ENCODE data around the gene GOLIM4.

The GOLIM4 gene

GRCh38 chr3:167978486-167978885 lies 117.2 kb downstream of the GOLIM4 start:
- DNase-seq: no peak

- DNase-seq: no peak
Measured at GRCh38 chr3:167978071-167978470, 117.7 kb downstream of the GOLIM4 start.

DNA sequence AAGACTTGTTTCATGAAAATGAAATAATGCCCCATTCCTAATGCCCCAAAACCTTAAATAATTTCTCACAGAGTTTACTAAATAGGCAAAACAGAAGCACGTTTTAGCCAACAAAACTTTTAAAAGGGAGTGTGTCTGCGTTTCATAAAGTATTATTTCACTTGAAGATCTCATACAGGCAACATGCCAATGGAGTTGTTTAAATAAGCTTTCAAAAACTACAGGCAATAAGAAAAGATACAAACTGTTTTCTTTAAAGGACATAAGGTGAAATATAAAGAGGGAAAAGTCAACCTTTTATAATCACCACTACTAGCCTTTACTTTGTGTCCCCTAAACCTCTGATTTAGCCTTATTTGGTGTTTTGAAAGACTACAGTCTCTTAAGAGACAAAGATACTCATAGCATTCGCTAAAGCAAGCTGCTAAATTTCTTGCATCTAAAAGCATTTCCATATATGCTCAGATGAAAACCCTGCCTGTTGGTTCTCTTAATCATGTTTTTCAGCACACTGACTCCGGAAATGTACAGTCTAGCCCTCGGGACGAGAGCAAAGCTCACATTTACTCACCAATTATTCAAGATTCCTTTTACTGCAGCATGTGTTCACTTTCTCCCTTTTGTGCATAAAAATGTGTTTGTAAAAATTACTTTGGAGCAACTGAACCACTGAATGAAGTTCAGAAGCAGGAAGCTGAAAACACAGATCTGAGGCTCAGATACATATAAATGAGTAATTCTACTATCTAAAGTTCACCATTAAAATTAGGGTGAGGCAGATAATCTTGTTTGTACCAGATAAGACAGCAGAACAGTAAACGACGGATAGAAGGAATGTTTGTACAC lies 119.0 kb downstream of the GOLIM4 start:
- DNase-seq: no peak

GRCh38 chr3:167973901-167974300 lies 121.8 kb downstream of the GOLIM4 start:
- no peak for DNase-seq

GRCh38 chr3:167973046-167973445 lies 122.7 kb downstream of the GOLIM4 start:
- no peak for DNase-seq

- no peak for DNase-seq
Measured at GRCh38 chr3:167972502-167972901, 123.2 kb downstream of the GOLIM4 start.

DNA sequence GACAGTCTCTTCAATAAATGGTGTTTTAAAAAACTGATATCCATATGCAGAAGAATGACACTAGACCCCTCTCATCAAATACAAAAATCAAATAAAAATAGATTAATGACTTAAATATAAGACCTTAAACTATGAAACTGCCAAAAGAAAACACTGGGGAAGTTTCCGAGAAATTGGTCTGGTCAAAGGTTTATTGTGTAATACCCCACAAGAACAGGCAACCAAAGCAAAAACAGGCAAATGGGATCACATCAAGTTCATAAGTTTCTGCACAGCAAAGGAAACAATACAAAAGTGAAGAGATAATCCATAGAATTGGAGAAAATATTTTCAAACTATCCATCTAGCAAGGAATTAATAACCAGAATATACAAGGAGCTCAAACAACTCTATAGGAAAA lies 126.2 kb downstream of the GOLIM4 start:
- DNase-seq: no peak

- DNase-seq: no peak
Measured at GRCh38 chr3:167967257-167968036, 128.3 kb downstream of the GOLIM4 start.
